OCI-LY7 (cell line): Measurements from ENCODE around the gene PRKCA. TPM values are rescaled to one million over a fixed set of nuclear protein-coding genes. Genes with fewer than 3 reads are reported as not detected.

Experiments used
- BruUV-seq: library from RNA; stranded (reverse); fragments of 400-500 nt; replicated peaks from 2 replicates; lab custom pipeline; 2021; lab: Mats Ljungman, UMichigan
- CTCF ChIA-PET: fragments of 300-600 bp; sonication (Branson Sonifier 250); formaldehyde crosslinking; loops from one replicate; lab custom pipeline; 2022; ENCODE audit warnings: antibody characterized with exemption; ENCODE audit not compliant: unreplicated experiment; lab: Charles Lee
- POLR2A ChIA-PET: fragments of 300-600 bp; sonication (Branson Sonifier 250); formaldehyde crosslinking; loops from one replicate; lab custom pipeline; 2022; ENCODE audit warnings: antibody characterized with exemption; lab: Charles Lee
- DNase-seq: peaks from one replicate; pipeline ENCODE4 v3.0.0-alpha.2; 2015; ENCODE audit warnings: low spot score
- H2AFZ ChIP-seq: fragments of 200-600 bp; sonication (generic), shearing (Covaris generic); 2 replicates; pipeline ENCODE4 v1.6.1; 2014; ENCODE audit warnings: mild to moderate bottlenecking, antibody characterized with exemption, low read length, moderate library complexity
- H3K27ac ChIP-seq: fragments of 200-600 bp; sonication (generic); 2 replicates; pipeline ENCODE4 v1.5.1; 2014; ENCODE audit warnings: mixed run types, low read depth, mild to moderate bottlenecking, moderate library complexity, low read length, inconsistent platforms; ENCODE audit not compliant: poor library complexity, severe bottlenecking
- H3K36me3 ChIP-seq: fragments of 200-600 bp; sonication (generic); 2 replicates; pipeline ENCODE4 v1.6.1; 2014; ENCODE audit warnings: mild to moderate bottlenecking, antibody characterized with exemption, low read length, moderate library complexity, mixed read lengths; ENCODE audit not compliant: insufficient read depth
- H3K4me1 ChIP-seq: fragments of 200-600 bp; sonication (generic); 2 replicates; pipeline ENCODE4 v1.5.1; 2014; ENCODE audit warnings: mild to moderate bottlenecking, low read length; ENCODE audit not compliant: insufficient read depth, poor library complexity, severe bottlenecking
- H3K4me2 ChIP-seq: fragments of 200-600 bp; sonication (generic); 2 replicates; pipeline ENCODE4 v1.6.1; 2014; ENCODE audit warnings: mild to moderate bottlenecking, low read length
- H3K4me3 ChIP-seq: fragments of 200-600 bp; sonication (generic); 2 replicates; pipeline ENCODE4 v1.5.1; 2014; ENCODE audit warnings: mild to moderate bottlenecking, low read depth, low read length; ENCODE audit not compliant: poor library complexity, severe bottlenecking
- H3K79me2 ChIP-seq: fragments of 200-600 bp; sonication (generic); 2 replicates; pipeline ENCODE4 v1.6.1; 2016; ENCODE audit warnings: low read depth, mild to moderate bottlenecking, low read length, moderate library complexity, mixed read lengths; ENCODE audit not compliant: insufficient read depth
- H3K9me2 ChIP-seq: fragments of 200-600 bp; sonication (generic); 2 replicates; pipeline ENCODE4 v1.6.1; 2016; ENCODE audit warnings: mild to moderate bottlenecking, low read length, mixed read lengths; ENCODE audit not compliant: insufficient read depth
- H3K9me3 ChIP-seq: fragments of 200-600 bp; sonication (generic); 2 replicates; pipeline ENCODE4 v1.6.1; 2014; ENCODE audit warnings: mild to moderate bottlenecking, mixed run types, low read length, mixed read lengths
- H4K20me1 ChIP-seq: fragments of 200-600 bp; sonication (generic); 2 replicates; pipeline ENCODE4 v1.6.1; 2014; ENCODE audit warnings: mild to moderate bottlenecking, antibody characterized with exemption, low read length, moderate library complexity, mixed read lengths; ENCODE audit not compliant: insufficient read depth
- EZH2phosphoT487 ChIP-seq: fragments of 200-600 bp; sonication (generic); IDR thresholded peaks from 2 replicates; pipeline ENCODE4 v1.6.1; 2018; ENCODE audit warnings: low read depth, borderline replicate concordance, mild to moderate bottlenecking, mixed run types, antibody characterized with exemption, low read length, moderate library complexity, mixed read lengths
- intact Hi-C: fragments of 100-400 bp; cut with micrococcal nuclease; formaldehyde crosslinking; loops from one replicate; pipeline ENCODE4 v1.10.0; 2022; ENCODE audit not compliant: unreplicated experiment
- total RNA-seq, 2 experiments: library from RNA; depleted of rRNA in 1 of 2; stranded (reverse); fragments of >200 nt in 1 of 2; shearing (Covaris generic) in 1 of 2; gene quantifications; 2 replicates each; pipeline ENCODE4 v1.2.3, GENCODE V29; 2014 to 2022
- TF ChIP-seq, protein P1 (sequence below): fragments of 200-600 bp; sonication (generic); conservative IDR thresholded peaks from 2 replicates; pipeline ENCODE4 v1.5.1; 2014; ENCODE audit warnings: mild to moderate bottlenecking, antibody characterized with exemption, low read length, moderate library complexity, mixed read lengths

The PRKCA gene
- total RNA-seq, 2 experiments from 2014 or later: 6.6 to 32.1 TPM

DNA sequence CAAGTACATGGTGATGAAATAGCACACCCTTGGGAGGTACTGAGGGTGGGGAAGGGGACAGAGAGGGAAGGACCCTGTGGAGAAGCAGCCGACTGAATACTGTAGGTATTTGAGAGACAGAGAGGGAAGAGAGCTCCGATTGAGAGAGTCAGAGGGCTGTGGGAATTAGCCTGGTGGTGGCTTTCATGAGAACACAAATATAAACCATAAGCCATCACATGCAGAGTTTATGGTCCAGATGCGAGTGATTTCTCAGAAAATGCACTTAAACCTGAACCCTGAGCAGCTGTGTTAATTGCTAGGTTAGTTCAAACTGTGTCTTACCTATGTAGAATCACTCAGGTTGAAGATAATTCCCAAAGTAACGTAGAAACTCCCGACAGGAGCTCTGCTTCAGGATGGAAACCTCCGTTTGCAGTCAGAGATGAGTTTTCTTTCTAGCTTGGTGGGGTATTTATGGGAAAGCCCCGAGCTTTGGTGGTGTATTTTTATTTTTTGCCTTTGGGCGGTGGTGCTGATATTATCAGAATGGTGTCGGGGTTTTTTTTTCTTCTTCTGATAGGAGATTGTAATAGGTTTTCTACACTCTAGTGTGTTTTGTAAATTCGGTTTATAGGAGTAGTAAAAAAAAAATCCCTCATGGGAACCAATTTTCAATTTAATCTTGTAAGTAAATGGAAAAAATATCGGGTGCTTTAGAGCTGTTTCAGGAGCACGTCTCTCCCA lies 347.6 kb downstream of the PRKCA start:
- H3K4me1 ChIP-seq: no peaks in the 10 kb centered on the region
- H3K36me3 ChIP-seq: no peaks in the 10 kb centered on the region
- TF ChIP-seq EZH2phosphoT487: no peak
- TF ChIP-seq, protein P1, sequence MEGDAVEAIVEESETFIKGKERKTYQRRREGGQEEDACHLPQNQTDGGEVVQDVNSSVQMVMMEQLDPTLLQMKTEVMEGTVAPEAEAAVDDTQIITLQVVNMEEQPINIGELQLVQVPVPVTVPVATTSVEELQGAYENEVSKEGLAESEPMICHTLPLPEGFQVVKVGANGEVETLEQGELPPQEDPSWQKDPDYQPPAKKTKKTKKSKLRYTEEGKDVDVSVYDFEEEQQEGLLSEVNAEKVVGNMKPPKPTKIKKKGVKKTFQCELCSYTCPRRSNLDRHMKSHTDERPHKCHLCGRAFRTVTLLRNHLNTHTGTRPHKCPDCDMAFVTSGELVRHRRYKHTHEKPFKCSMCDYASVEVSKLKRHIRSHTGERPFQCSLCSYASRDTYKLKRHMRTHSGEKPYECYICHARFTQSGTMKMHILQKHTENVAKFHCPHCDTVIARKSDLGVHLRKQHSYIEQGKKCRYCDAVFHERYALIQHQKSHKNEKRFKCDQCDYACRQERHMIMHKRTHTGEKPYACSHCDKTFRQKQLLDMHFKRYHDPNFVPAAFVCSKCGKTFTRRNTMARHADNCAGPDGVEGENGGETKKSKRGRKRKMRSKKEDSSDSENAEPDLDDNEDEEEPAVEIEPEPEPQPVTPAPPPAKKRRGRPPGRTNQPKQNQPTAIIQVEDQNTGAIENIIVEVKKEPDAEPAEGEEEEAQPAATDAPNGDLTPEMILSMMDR: no peak
- intact Hi-C loops: no loop called here
- ChIA-PET POLR2A (no interaction called here), CTCF (no interaction called here)
- no peaks in the 10 kb centered on the region for H4K20me1 ChIP-seq
- H3K9me2 ChIP-seq: no peaks in the 10 kb centered on the region
- H2AFZ ChIP-seq: no peak overlapping the region
- BruUV-seq: no TSS peak
- no peaks in the 10 kb centered on the region for H3K79me2 ChIP-seq
- H3K4me2 ChIP-seq: no peak overlapping the region
- H3K4me3 ChIP-seq: no peak overlapping the region
- H3K9me3 ChIP-seq: no peaks in the 10 kb centered on the region
- DNase-seq: no peak
- H3K27ac ChIP-seq: no peak overlapping the region

DNA sequence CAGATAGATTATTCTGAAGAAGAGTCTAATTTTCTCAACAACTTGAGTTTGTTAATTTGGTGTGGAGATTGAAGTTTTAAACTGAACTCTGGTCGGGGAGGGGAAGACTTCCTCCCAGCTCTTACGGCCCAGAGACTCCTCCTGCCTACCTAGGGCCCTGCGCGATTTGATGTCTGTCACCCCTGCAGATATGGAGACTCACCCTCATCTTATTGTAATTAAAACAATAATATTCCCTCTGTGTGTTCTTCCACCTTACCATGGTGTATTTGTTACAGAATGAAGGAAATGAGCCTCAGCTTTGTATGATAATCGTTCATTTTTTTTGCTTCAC lies 348.1 kb downstream of the PRKCA start:
- no peaks in the 10 kb centered on the region for H4K20me1 ChIP-seq
- no peaks in the 10 kb centered on the region for H3K79me2 ChIP-seq
- CTCF ChIA-PET: interaction anchor here (0.6 kb wide), 1 partner anchor 7 kb away, joined by 3 read pairs; no protein-coding TSS in a partner anchor
- H3K4me2 ChIP-seq: no peak overlapping the region
- H3K4me1 ChIP-seq: no peaks in the 10 kb centered on the region
- H2AFZ ChIP-seq: no peak overlapping the region
- no peak overlapping the region for H3K27ac ChIP-seq
- H3K36me3 ChIP-seq: no peaks in the 10 kb centered on the region
- POLR2A ChIA-PET: no interaction called here
- no peaks in the 10 kb centered on the region for H3K9me3 ChIP-seq
- no peak overlapping the region for H3K4me3 ChIP-seq
- no peaks in the 10 kb centered on the region for H3K9me2 ChIP-seq
- BruUV-seq: no TSS peak
- intact Hi-C loops: no loop called here
- TF ChIP-seq, protein P1: no peak
- no peak for TF ChIP-seq EZH2phosphoT487
- no peak for DNase-seq

DNA sequence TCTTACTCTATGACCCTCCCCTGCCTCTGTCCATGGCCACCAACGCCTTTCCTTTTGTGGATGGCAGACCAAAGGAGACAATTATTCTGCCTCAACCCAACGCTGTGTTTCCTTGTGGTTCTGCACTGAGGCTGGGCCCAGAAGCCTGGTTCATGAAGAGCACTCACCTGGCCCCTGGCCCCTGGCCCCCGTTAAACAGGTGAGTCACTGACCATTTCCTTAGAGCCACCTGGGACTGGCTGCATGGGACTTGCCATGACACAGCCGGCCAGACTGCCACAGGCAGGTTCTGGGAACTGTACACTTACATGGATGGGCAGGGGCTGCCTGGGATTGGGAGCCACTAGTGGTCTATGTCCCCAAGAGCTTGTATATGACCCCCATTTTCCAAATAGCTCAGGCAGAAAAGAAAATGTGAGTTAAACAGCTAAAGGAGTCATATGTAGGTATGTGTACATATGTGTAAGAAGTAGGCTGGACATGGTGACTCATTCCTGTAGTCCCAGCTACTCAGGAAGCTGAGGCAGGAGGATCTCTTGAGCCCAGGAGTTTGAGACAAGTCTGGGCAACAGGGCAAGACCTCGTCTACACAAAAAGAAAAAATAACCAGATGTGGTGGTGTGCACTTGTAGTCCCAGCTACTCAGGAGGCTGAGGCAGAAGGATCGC lies 350.6 kb downstream of the PRKCA start:
- Histone ChIP-seq H3K4me1 (no peaks in the 10 kb centered on the region), H3K27ac (no peak overlapping the region), H3K36me3 (no peaks in the 10 kb centered on the region), H3K4me2 (no peak overlapping the region), H3K79me2 (no peaks in the 10 kb centered on the region), H3K4me3 (no peak overlapping the region), H2AFZ (no peak overlapping the region), H3K9me2 (no peaks in the 10 kb centered on the region), H3K9me3 (no peaks in the 10 kb centered on the region), H4K20me1 (no peaks in the 10 kb centered on the region)
- BruUV-seq: no TSS peak
- intact Hi-C loops: no loop called here
- TF ChIP-seq, protein P1: no peak
- no peak for TF ChIP-seq EZH2phosphoT487
- POLR2A ChIA-PET: no interaction called here
- DNase-seq: no peak
- CTCF ChIA-PET: no interaction called here
